ENCODE results near the gene RHEBL1.

DNA sequence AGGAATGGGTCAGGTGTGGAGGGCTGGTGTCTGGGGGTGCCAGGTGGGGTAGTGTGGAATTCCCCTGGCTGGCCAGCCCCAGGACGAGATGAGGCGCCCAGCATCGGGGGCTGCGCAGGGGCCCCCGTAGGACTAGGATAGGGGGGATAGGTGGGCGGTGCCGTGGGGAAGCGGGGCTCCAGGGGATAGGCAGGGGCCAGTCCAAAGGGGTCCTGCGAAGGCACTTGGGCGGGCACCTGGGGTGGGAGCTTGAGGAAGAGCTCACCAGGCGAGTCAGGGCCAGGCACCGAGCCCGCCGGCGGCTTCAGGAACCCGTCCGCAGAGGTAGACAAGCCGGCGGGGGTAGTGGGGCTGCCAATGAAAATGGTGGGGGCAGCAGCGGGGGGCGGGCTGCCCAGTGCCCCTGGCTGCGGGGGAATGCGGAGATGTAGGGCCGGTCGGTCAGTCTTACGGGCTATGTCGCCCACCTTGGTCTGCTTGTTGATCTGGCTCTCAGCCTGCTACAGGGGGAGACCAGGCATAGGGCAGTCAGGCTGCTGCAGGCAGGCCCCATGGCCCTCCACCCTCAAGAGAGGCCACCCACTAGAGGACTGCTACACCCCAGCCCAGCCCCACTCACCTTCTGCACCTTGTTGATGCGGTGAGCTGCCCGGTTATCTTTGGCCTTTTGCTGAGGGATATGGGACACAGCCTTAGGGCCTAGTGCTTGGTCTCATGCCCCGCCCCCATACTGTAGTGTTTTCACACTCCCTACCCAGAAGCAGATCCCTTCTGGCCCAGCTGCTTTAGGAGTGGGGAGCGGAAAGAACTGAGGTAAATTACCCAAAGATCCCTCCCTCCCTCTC, 28.5 kb downstream of the RHEBL1 start:
- TF ChIP-seq POLR2A (IDR thresholded peaks at IDR 0.05) (no peak), EP300 (IDR thresholded peaks at IDR 0.05) (no peak)

Data from tibial nerve (tissue), 3 donors.